SK-N-SH (cell line): ENCODE measurements around the gene C9orf50. TPM values are rescaled to one million over a fixed set of nuclear protein-coding genes. Genes with fewer than 3 reads are reported as not detected.

ENCODE experiments used
- CTCF ChIA-PET: fragments of 300-600, 350-600 bp; formaldehyde crosslinking; extraction: SDS; loops from one replicate; lab custom pipeline; 2021; lab: Yijun Ruan, JAX
- POLR2A ChIA-PET: fragments of 350-600 bp; sonication (Branson Sonifier 250); formaldehyde crosslinking; extraction: SDS; loops from one replicate; lab custom pipeline; 2020; ENCODE audit warnings: antibody characterized with exemption, inconsistent platforms; lab: Yijun Ruan, JAX
- DNase-seq: peaks from one replicate; pipeline ENCODE4 v3.0.0; 2012
- H2AFZ ChIP-seq: fragments of 200-600 bp; sonication (generic); 2 replicates; pipeline ENCODE4 v1.8.1; 2016; ENCODE audit warnings: antibody characterized with exemption, mild to moderate bottlenecking, low read depth
- H3F3A ChIP-seq: fragments of 200-600 bp; sonication (generic); replicated peaks from 2 replicates; pipeline ENCODE3; 2016; ENCODE audit warnings: antibody characterized with exemption, mild to moderate bottlenecking; ENCODE audit not compliant: insufficient read depth
- H3K27ac ChIP-seq, 2 experiments: fragments of 200-500 bp in 1 of 2; fragments of 200-600 bp in 1 of 2; sonication (Bioruptor generic) in 1 of 2; sonication (generic), shearing (Covaris generic) in 1 of 2; 2 replicates each; pipeline versions ENCODE4 v1.5.1 to v1.6.1; 2014 to 2016; ENCODE audit warnings: low read depth in 2 of 2, inconsistent platforms in 1 of 2, low read length in 1 of 2, mild to moderate bottlenecking in 1 of 2, mixed read lengths in 1 of 2
- H3K27me3 ChIP-seq: fragments of 200-600 bp; sonication (generic), shearing (Covaris generic); 2 replicates; pipeline ENCODE4 v1.6.1; 2016; ENCODE audit warnings: mixed run types; ENCODE audit not compliant: insufficient read depth
- H3K36me3 ChIP-seq, 2 experiments: fragments of 200-500 bp in 1 of 2; fragments of 200-600 bp in 1 of 2; sonication (Bioruptor generic) in 1 of 2; sonication (generic) in 1 of 2; replicated peaks in 1 of 2; 2 replicates each; pipeline versions ENCODE3 to v1.5.1; 2014 to 2016; ENCODE audit warnings: low read length in 1 of 2, mild to moderate bottlenecking in 1 of 2; ENCODE audit not compliant: insufficient read depth in 2 of 2, control insufficient read depth in 1 of 2
- H3K4me1 ChIP-seq, 2 experiments: fragments of 200-500 bp in 1 of 2; fragments of 200-600 bp in 1 of 2; sonication (Bioruptor generic) in 1 of 2; sonication (generic), shearing (Covaris generic) in 1 of 2; 2 replicates each; pipeline versions ENCODE4 v1.5.1 to v1.6.1; 2014 to 2016; ENCODE audit warnings: low read depth in 1 of 2, low read length in 1 of 2, mixed run types in 1 of 2; ENCODE audit not compliant: insufficient read depth in 2 of 2, control insufficient read depth in 1 of 2
- H3K4me2 ChIP-seq: fragments of 200-600 bp; sonication (generic), shearing (Covaris generic); 2 replicates; pipeline ENCODE4 v1.6.1; 2017; ENCODE audit warnings: mixed run types
- H3K4me3 ChIP-seq, 2 experiments: fragments of 200-500 bp in 1 of 2; fragments of 200-600 bp in 1 of 2; sonication (Bioruptor generic) in 1 of 2; sonication (generic), shearing (Covaris generic) in 1 of 2; 2 replicates each; pipeline versions ENCODE4 v1.5.1 to v1.8.1; 2014 to 2016; ENCODE audit warnings: low read depth in 2 of 2, inconsistent platforms in 1 of 2, low read length in 1 of 2, mild to moderate bottlenecking in 1 of 2, mixed read lengths in 1 of 2, moderate library complexity in 1 of 2
- H3K79me2 ChIP-seq: fragments of 200-600 bp; sonication (generic); 2 replicates; pipeline ENCODE4 v1.8.1; 2017; ENCODE audit warnings: mild to moderate bottlenecking; ENCODE audit not compliant: insufficient read depth
- H3K9ac ChIP-seq: fragments of 200-600 bp; sonication (generic); 2 replicates; pipeline ENCODE4 v1.6.1; 2017; ENCODE audit warnings: mixed run types
- H3K9me2 ChIP-seq: fragments of 200-600 bp; sonication (generic); 2 replicates; pipeline ENCODE4 v1.6.1; 2017; ENCODE audit warnings: mixed run types
- H3K9me3 ChIP-seq: fragments of 200-600 bp; sonication (generic); 2 replicates; pipeline ENCODE4 v1.6.1; 2017; ENCODE audit warnings: mixed run types, mild to moderate bottlenecking, moderate library complexity
- H4K20me1 ChIP-seq: fragments of 200-600 bp; sonication (generic); 2 replicates; pipeline ENCODE4 v1.6.1; 2017; ENCODE audit warnings: mild to moderate bottlenecking, mixed run types; ENCODE audit not compliant: insufficient read depth
- ELF1 ChIP-seq: IDR thresholded peaks from 2 replicates; pipeline ENCODE4 v1.4.0; 2012
- EP300 ChIP-seq, 2 experiments: IDR thresholded peaks; 2 replicates each; pipeline versions ENCODE4 v1.4.0 to v1.6.1; 2012; ENCODE audit warnings: borderline replicate concordance in 1 of 2, low read depth in 1 of 2, low read length in 1 of 2
- EZH2phosphoT487 ChIP-seq: fragments of 200-600 bp; sonication (generic); IDR thresholded peaks from 2 replicates; pipeline ENCODE4 v1.6.1; 2017; ENCODE audit warnings: low read depth, mixed run types, mild to moderate bottlenecking, antibody characterized with exemption, moderate library complexity, borderline replicate concordance
- FOSL2 ChIP-seq: IDR thresholded peaks from 2 replicates; pipeline ENCODE4 v1.4.0; 2012; ENCODE audit warnings: low read depth, mild to moderate bottlenecking, moderate library complexity, borderline replicate concordance
- FOXJ3 ChIP-seq: sonication (generic); formaldehyde crosslinking; IDR thresholded peaks from 2 replicates; pipeline ENCODE4 v1.5.1; 2020; ENCODE audit warnings: mild to moderate bottlenecking, missing genetic modification reagents
- FOXM1 ChIP-seq: IDR thresholded peaks from 2 replicates; pipeline ENCODE4 v1.4.0; 2012; ENCODE audit warnings: low read depth, mild to moderate bottlenecking
- GABPA ChIP-seq: IDR thresholded peaks from 2 replicates; pipeline ENCODE4 v1.4.0; 2012; ENCODE audit warnings: low read depth, mild to moderate bottlenecking
- GATA2 ChIP-seq: sonication (generic); formaldehyde crosslinking; IDR thresholded peaks from 2 replicates; pipeline ENCODE4 v1.5.0; 2020; ENCODE audit warnings: mild to moderate bottlenecking, missing genetic modification reagents
- JUND ChIP-seq: IDR thresholded peaks from 2 replicates; pipeline ENCODE4 v1.4.0; 2012
- MAX ChIP-seq: IDR thresholded peaks from 2 replicates; pipeline ENCODE4 v1.4.0; 2012; ENCODE audit warnings: low read depth
- MEF2A ChIP-seq: IDR thresholded peaks from 2 replicates; pipeline ENCODE4 v1.4.0; 2012; ENCODE audit warnings: low read depth, borderline replicate concordance
- MXI1 ChIP-seq: IDR thresholded peaks from 2 replicates; pipeline ENCODE4 v1.6.1; 2012; ENCODE audit warnings: mild to moderate bottlenecking, low read depth, low read length, improper control_type of control experiment
- RCOR1 ChIP-seq: fragments of 150-350 bp; IDR thresholded peaks from 2 replicates; pipeline ENCODE4 v1.6.1; 2017; ENCODE audit warnings: antibody characterized with exemption, low read length
- REST ChIP-seq: IDR thresholded peaks from 2 replicates; pipeline ENCODE4 v1.6.1; 2012; ENCODE audit warnings: mild to moderate bottlenecking, low read depth, low read length, moderate library complexity
- RFX5 ChIP-seq: IDR thresholded peaks from 2 replicates; pipeline ENCODE4 v1.6.1; 2012; ENCODE audit warnings: mild to moderate bottlenecking, improper control_type of control experiment, low read length
- RXRA ChIP-seq: IDR thresholded peaks from 2 replicates; pipeline ENCODE4 v1.4.0; 2012; ENCODE audit warnings: low read depth, mild to moderate bottlenecking, borderline replicate concordance
- TAF1 ChIP-seq: IDR thresholded peaks from 2 replicates; pipeline ENCODE4 v1.6.1; 2012; ENCODE audit warnings: low read depth, mild to moderate bottlenecking, low read length, moderate library complexity, borderline replicate concordance
- TCF12 ChIP-seq: IDR thresholded peaks from 2 replicates; pipeline ENCODE4 v1.4.0; 2012
- USF2 ChIP-seq: fragments of 150-350 bp; IDR thresholded peaks from 2 replicates; pipeline ENCODE4 v1.6.1; 2017; ENCODE audit warnings: antibody characterized with exemption, low read length, low read depth, borderline replicate concordance
- ZBTB33 ChIP-seq: IDR thresholded peaks from 2 replicates; pipeline ENCODE4 v1.4.0; 2012; ENCODE audit warnings: low read depth, borderline replicate concordance
- WGBS: methylation state at CpG from one replicate; pipeline ENCODE4 v1.1.6; 2017; ENCODE audit warnings: low lambda C conversion rate; 5-methylcytosine and 5-hydroxymethylcytosine counted together
- polyA plus RNA-seq, 3 experiments: library from polyadenylated mRNA; depleted of rRNA; stranded (reverse); fragments of >200 nt; gene quantifications; 2 replicates each; pipeline ENCODE4 v1.2.3, GENCODE V29; 2012

The C9orf50 gene
- polyA plus RNA-seq, 1 of the 3 experiments (the other 2 are of a cell fraction): 0.30 TPM

- DNase-seq: no peak
- H3K9ac ChIP-seq: no peak overlapping the region
- no peaks in the 10 kb centered on the region for H3K36me3 ChIP-seq
- no peak overlapping the region for H3K4me2 ChIP-seq
- H3F3A ChIP-seq: peaks cover 11% of the 10 kb centered on the region
- H3K4me3 ChIP-seq: no peak overlapping the region
- H2AFZ ChIP-seq: no peak overlapping the region
- H3K79me2 ChIP-seq: no peaks in the 10 kb centered on the region
- H3K27ac ChIP-seq: no peak overlapping the region
- peaks cover 14 to 27% of the 10 kb centered on the region in 2 experiments; a peak in 3 of 4 replicates for H3K4me1 ChIP-seq
- H3K9me2 ChIP-seq: no peaks in the 10 kb centered on the region
- ChIA-PET CTCF (interaction anchor here (1.1 to 3.5 kb wide), 7 partner anchors 9 to 440 kb away, joined by 3 to 22 read pairs (median 3); no protein-coding TSS in a partner anchor), POLR2A (interaction anchor here (1.6 to 2.0 kb wide), 2 partner anchors 26 to 74 kb away, joined by 4 to 6 read pairs; no protein-coding TSS in a partner anchor)
- H3K9me3 ChIP-seq: no peaks in the 10 kb centered on the region
- TF ChIP-seq REST (no peak), EZH2phosphoT487 (no peak), MAX (no peak), USF2 (no peak), RXRA (no peak), ELF1 (no peak), MEF2A (no peak), FOXJ3 (CRISPR knock-in tag) (no peak), TCF12 (no peak), FOXM1 (no peak), EP300 (IDR thresholded peaks at IDR 0.05; ENCODE audit: borderline replicate concordance in 1 of 2, low read depth in 1 of 2, low read length in 1 of 2) (no peak), GATA2 (no peak), FOSL2 (no peak), RFX5 (no peak), JUND (no peak), TAF1 (no peak), GABPA (no peak), MXI1 (no peak), RCOR1 (no peak), ZBTB33 (no peak)
- WGBS: 98% methylated on average over 8 of the region's 13 CpGs
- no peaks in the 10 kb centered on the region for H3K27me3 ChIP-seq
- H4K20me1 ChIP-seq: no peaks in the 10 kb centered on the region
Measured at GRCh38 chr9:129571298-129572051, 49.4 kb downstream of the C9orf50 start.
